ENCODE data around the gene MSL3. TPM values are rescaled to one million over a fixed set of nuclear protein-coding genes. Genes with fewer than 3 reads are reported as not detected.

The MSL3 gene
- total and polyA plus RNA-seq, 2 of the 8 experiments (the other 6 are each of a cell fraction or from before 2014, with no cell fraction given), result 10.6 to 12.3 TPM

DNA sequence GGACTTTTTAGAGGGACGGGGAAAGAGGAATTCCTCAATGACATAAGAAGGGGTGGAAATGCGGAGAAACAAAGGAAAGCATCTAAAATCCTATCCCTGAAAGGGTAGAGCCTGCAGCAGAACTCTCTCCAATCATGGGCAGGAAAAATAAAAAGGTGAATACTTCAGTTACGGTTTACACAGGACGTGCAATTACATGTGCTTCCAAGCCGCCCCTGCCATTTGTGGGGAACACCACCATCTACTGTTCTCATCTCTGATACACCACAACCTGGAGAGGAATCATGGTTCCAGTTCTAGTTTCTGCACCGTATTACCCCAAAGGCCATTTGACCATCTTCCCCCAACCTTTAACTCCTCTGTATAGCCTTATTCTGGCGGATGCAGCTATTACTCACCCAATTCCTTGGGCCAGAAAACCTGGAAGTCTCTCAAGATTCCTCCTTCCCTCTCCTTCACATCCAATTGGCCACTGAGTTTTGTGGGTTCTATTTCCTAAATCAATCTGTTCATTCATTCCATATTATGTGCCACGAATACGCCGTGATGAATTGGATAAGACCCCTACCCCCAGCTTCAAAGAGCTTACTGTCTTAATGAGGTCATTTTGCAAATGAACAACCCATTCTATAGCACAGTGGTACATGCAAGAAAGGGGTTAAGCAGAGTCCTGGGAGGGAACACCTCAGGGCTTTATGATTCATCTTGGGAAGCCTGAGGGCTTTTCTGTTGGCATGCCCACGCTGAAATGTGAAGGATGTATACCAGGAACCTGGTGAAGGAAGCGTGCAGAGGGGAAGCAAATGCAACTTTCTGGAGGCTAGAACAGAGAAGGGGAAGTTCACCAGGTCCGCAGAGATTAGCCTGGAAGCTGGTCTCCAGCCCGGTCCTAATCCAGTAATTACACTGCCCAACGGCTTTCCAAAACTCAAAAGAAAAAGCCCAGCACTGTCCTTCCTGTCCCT is 1.4 kb upstream of the MSL3 start:
- Histone ChIP-seq H3K23ac (ENCODE audit: insufficient read length) (no peak overlapping the region), H3K79me1 (ENCODE audit: low read depth, low read length) (no peaks in the 10 kb centered on the region), H3K4me3 (ENCODE audit: extremely low read depth in 1 of 4, insufficient read depth in 2 of 4, low read depth in 3 of 4, low read length in 4 of 4) (peak overlapping the region in 1 of 4 experiments; percentile 62; a peak in 2 of 8 replicates), H2AFZ (ENCODE audit: low read length) (no peak overlapping the region), H4K8ac (ENCODE audit: extremely low read depth, insufficient read depth, low read length) (no peak overlapping the region), H3K79me2 (ENCODE audit: control insufficient read depth in 1 of 2, insufficient read depth in 2 of 2, low read length in 2 of 2) (no peaks in the 10 kb centered on the region; a peak in 1 of 4 replicates), H2BK20ac (ENCODE audit: low read length) (no peak overlapping the region), H2BK5ac (ENCODE audit: low read depth, low read length) (no peak overlapping the region), H3K14ac (ENCODE audit: insufficient read length) (no peak overlapping the region), H3K4ac (replicated peaks; ENCODE audit: insufficient read length, low read depth, low read length) (no peak overlapping the region), H3K4me1 (replicated peaks in 1 of 4; ENCODE audit: control insufficient read depth in 3 of 4, insufficient read depth in 4 of 4, low read length in 3 of 4) (peaks cover 0 to 3% (median 0%) of the 10 kb centered on the region in 4 experiments; a peak in 2 of 7 replicates), H3K23me2 (ENCODE audit: low read depth, low read length) (peaks cover 8% of the 10 kb centered on the region; the same call in 1 of the 2 replicates), H3K56ac (replicated peaks; ENCODE audit: insufficient read length, low read depth, low read length) (no peak overlapping the region), H3K27ac (ENCODE audit: low read depth, low read length) (no peak overlapping the region), H2BK120ac (replicated peaks; ENCODE audit: low read depth, low read length) (no peak overlapping the region), H3K9me3 (ENCODE audit: insufficient read depth in 2 of 2, low read depth in 1 of 2, low read length in 1 of 2) (no peaks in the 10 kb centered on the region), H3K36me3 (ENCODE audit: control insufficient read depth in 2 of 4, insufficient read depth in 4 of 4, low read length in 3 of 4) (0 out of 8 replicates have a peak, but pooled peaks cover 0 to 5% (median 0%) of the 10 kb centered on the region in 4 experiments), H4K91ac (replicated peaks; ENCODE audit: insufficient read length, low read length) (no peak overlapping the region), H4K5ac (ENCODE audit: insufficient read length, low read depth, low read length) (no peak overlapping the region), H2AK5ac (ENCODE audit: low read depth, low read length) (no peak overlapping the region), H3K18ac (ENCODE audit: extremely low read depth, low read length) (no peak overlapping the region), H2BK15ac (ENCODE audit: low read length) (no peak overlapping the region), H3K4me2 (ENCODE audit: insufficient read depth in 1 of 2, low read depth in 2 of 2, low read length in 2 of 2) (peak overlapping the region; percentile 66 to 68), H3K27me3 (replicated peaks in 1 of 4; ENCODE audit: control insufficient read depth in 3 of 4, extremely low read depth in 1 of 4, insufficient read depth in 3 of 4, low read length in 3 of 4) (0 out of 7 replicates have a peak, but pooled peaks cover 0 to 2% (median 0%) of the 10 kb centered on the region in 4 experiments), H4K20me1 (replicated peaks in 1 of 2; ENCODE audit: control insufficient read depth in 1 of 2, insufficient read depth in 2 of 2, low read length in 2 of 2) (no peaks in the 10 kb centered on the region), H3K9ac (replicated peaks in 1 of 4; ENCODE audit: extremely low read depth in 1 of 4, low read depth in 3 of 4, low read length in 3 of 4) (no peak overlapping the region), H2BK12ac (ENCODE audit: low read depth, low read length) (no peak overlapping the region)
- WGBS, 2 experiments (ENCODE audit: extremely low coverage in 1 of 2, insufficient coverage in 1 of 2, insufficient read length in 1 of 2, insufficient replicate concordance in 2 of 2, low coverage in 1 of 2, low lambda C conversion rate in 2 of 2, missing lambda C conversion rate in 1 of 2), result 72% methylated on average over 12 of the region's 15 CpGs; no CpG with 5 or more reads in 1 of the 2 experiments
- POLR2A ChIA-PET (ENCODE audit: partially characterized antibody), result interaction anchor here (1.1 kb wide), 1 partner anchor 91 kb away, joined by 3 read pairs; the partner anchor contains the start of gene ARHGAP6
- DNase-seq (ENCODE audit: low read depth in 1 of 2, low spot score in 2 of 2), result no peak
- no peak for FAIRE-seq
- CTCF ChIA-PET (ENCODE audit: partially characterized antibody), result interaction anchor here (0.9 to 1.8 kb wide), 5 partner anchors 17 to 226 kb away, joined by 3 to 6 read pairs (median 4); partner anchors contain the start of gene ARHGAP6
- TF ChIP-seq CEBPB (IDR thresholded peaks at IDR 0.05; ENCODE audit: low read depth, low read length), result no peak
- TF ChIP-seq SAP30 (IDR thresholded peaks at IDR 0.05; ENCODE audit: insufficient read depth, insufficient replicate concordance, low read length), result no peak
- no peak for TF ChIP-seq HDAC6 (IDR thresholded peaks at IDR 0.05; ENCODE audit: low read depth, low read length)
- TF ChIP-seq SIRT6 (IDR thresholded peaks at IDR 0.05; ENCODE audit: low read length), result no peak
- TF ChIP-seq MAFK (IDR thresholded peaks at IDR 0.05; ENCODE audit: low read depth, low read length), result no peak
- no peak for TF ChIP-seq EP300 (IDR thresholded peaks at IDR 0.05; ENCODE audit: borderline replicate concordance in 1 of 2, low read depth in 2 of 2, low read length in 2 of 2)
- TF ChIP-seq KDM5A (IDR thresholded peaks at IDR 0.05; ENCODE audit: low read length), result no peak
- no peak for TF ChIP-seq TBP (IDR thresholded peaks at IDR 0.05; ENCODE audit: low read depth, low read length)
- TF ChIP-seq SIN3A (conservative IDR thresholded peaks at IDR 0.05 in 1 of 2, IDR thresholded peaks at IDR 0.05 in 1 of 2; ENCODE audit: low read depth in 1 of 2, low read length in 2 of 2), result no peak
- TF ChIP-seq SRF (IDR thresholded peaks at IDR 0.05; ENCODE audit: low read depth, low read length), result no peak
- no peak for TF ChIP-seq YY1 (IDR thresholded peaks at IDR 0.05; ENCODE audit: low read depth, low read length)

All from H1 (cell line).